Endothelial cell (in vitro differentiated cells): ENCODE data around the gene SART3. TPM values are rescaled to one million over a fixed set of nuclear protein-coding genes. Genes with fewer than 3 reads are reported as not detected.

Source experiments
- DNase-seq: peaks from one replicate; pipeline ENCODE4 v3.0.0; 2021; ENCODE audit warnings: low spot score
- H3K27ac Mint-ChIP-seq: one replicate; pipeline ENCODE4 v1.8.0; 2021; ENCODE audit warnings: mixed read lengths, inconsistent platforms; ENCODE audit not compliant: unreplicated experiment
- H3K27me3 Mint-ChIP-seq: one replicate; pipeline ENCODE4 v1.8.0; 2021; ENCODE audit warnings: mild to moderate bottlenecking, moderate library complexity, mixed read lengths, inconsistent platforms; ENCODE audit not compliant: unreplicated experiment
- H3K36me3 Mint-ChIP-seq: one replicate; pipeline ENCODE4 v1.8.0; 2021; ENCODE audit warnings: mild to moderate bottlenecking, low read depth, mixed read lengths, inconsistent platforms; ENCODE audit not compliant: unreplicated experiment
- H3K4me1 Mint-ChIP-seq: one replicate; pipeline ENCODE4 v1.8.0; 2021; ENCODE audit warnings: mild to moderate bottlenecking, mixed read lengths, inconsistent platforms; ENCODE audit not compliant: unreplicated experiment
- H3K4me3 Mint-ChIP-seq: one replicate; pipeline ENCODE4 v1.8.0; 2021; ENCODE audit warnings: mild to moderate bottlenecking, mixed read lengths, inconsistent platforms; ENCODE audit not compliant: unreplicated experiment
- H3K9me3 Mint-ChIP-seq: one replicate; pipeline ENCODE4 v1.8.0; 2021; ENCODE audit warnings: mixed read lengths, inconsistent platforms; ENCODE audit not compliant: unreplicated experiment
- CTCF ChIP-seq: fragments of 200-600 bp; sonication (generic); IDR thresholded peaks from one replicate; pipeline ENCODE4 v1.5.0; 2021; ENCODE audit warnings: antibody characterized with exemption; ENCODE audit not compliant: unreplicated experiment
- total RNA-seq: library from RNA; stranded (reverse); fragmentation: NEBNext Ultra II Directional; extraction: Animal tissue kit (Norgen Biotek cat#: 25700); gene quantifications from one replicate; pipeline ENCODE4 v1.2.1, GENCODE V29; 2021; ENCODE audit not compliant: unreplicated experiment

SART3 gene
- total RNA-seq, 1 donor from 2014 or later: 67.8 TPM

- peak overlapping the region; percentile 30 for H3K27ac Mint-ChIP-seq
These were observed 43.4 kb upstream of the SART3 start for GRCh38 chr12:108604208-108604941.

GRCh38 chr12:108603743-108604142 lies 42.8 kb upstream of the SART3 start:
- H3K27me3 Mint-ChIP-seq: peaks cover 7% of the 10 kb centered on the region
- H3K36me3 Mint-ChIP-seq: no peaks in the 10 kb centered on the region
- TF ChIP-seq CTCF: no peak
- H3K27ac Mint-ChIP-seq: peak overlapping the region; percentile 72
- peaks cover 4% of the 10 kb centered on the region for H3K4me1 Mint-ChIP-seq
- no peak overlapping the region for H3K4me3 Mint-ChIP-seq
- H3K9me3 Mint-ChIP-seq: no peaks in the 10 kb centered on the region
- DNase-seq: no peak

More at GRCh38 chr12:108604208-108604941, 43.4 kb upstream of the SART3 start:
- no peak for DNase-seq
- Mint-ChIP-seq H3K4me1 (peaks cover 4% of the 10 kb centered on the region), H3K27me3 (peaks cover 7% of the 10 kb centered on the region), H3K9me3 (no peaks in the 10 kb centered on the region), H3K36me3 (no peaks in the 10 kb centered on the region), H3K4me3 (no peak overlapping the region)
- TF ChIP-seq CTCF: no peak

GRCh38 chr12:108602976-108603704 lies 42.2 kb upstream of the SART3 start:
- Mint-ChIP-seq H3K36me3 (no peaks in the 10 kb centered on the region), H3K4me1 (peaks cover 4% of the 10 kb centered on the region), H3K9me3 (no peaks in the 10 kb centered on the region), H3K4me3 (no peak overlapping the region), H3K27ac (peak overlapping the region; percentile 72), H3K27me3 (peaks cover 7% of the 10 kb centered on the region)
- DNase-seq: no peak
- TF ChIP-seq CTCF: no peak

GRCh38 chr12:108602209-108602705 lies 41.3 kb upstream of the SART3 start:
- TF ChIP-seq CTCF: no peak
- Mint-ChIP-seq H3K27ac (no peak overlapping the region), H3K36me3 (no peaks in the 10 kb centered on the region), H3K4me1 (peaks cover 4% of the 10 kb centered on the region), H3K4me3 (no peak overlapping the region), H3K27me3 (peaks cover 8% of the 10 kb centered on the region), H3K9me3 (no peaks in the 10 kb centered on the region)
- no peak for DNase-seq

GRCh38 chr12:108600702-108601007 lies 39.7 kb upstream of the SART3 start:
- no peak for DNase-seq
- Mint-ChIP-seq H3K4me1 (peaks cover 4% of the 10 kb centered on the region), H3K9me3 (no peaks in the 10 kb centered on the region), H3K4me3 (no peak overlapping the region), H3K27ac (no peak overlapping the region), H3K36me3 (no peaks in the 10 kb centered on the region), H3K27me3 (peaks cover 8% of the 10 kb centered on the region)
- TF ChIP-seq CTCF: no peak
